Muscle of arm (tissue), 12 donors: ENCODE measurements around the gene SFMBT2. TPM values are rescaled to one million over a fixed set of nuclear protein-coding genes. Genes with fewer than 3 reads are reported as not detected.

Experiments used
- DNase-seq: peaks from one replicate; pipeline ENCODE4 v3.0.0-alpha.2; 2013
- polyA plus RNA-seq, 12 donors: library from polyadenylated mRNA; unstranded; fragments of 120-200 nt; gene quantifications; one replicate each; pipeline ENCODE4 v1.2.1, GENCODE V29; 2013; ENCODE audit not compliant: insufficient read length in 12 of 12

The SFMBT2 gene
- polyA plus RNA-seq, 12 donors: 5.4 to 11.1 (median 7.9) TPM; not detected in 1

DNA sequence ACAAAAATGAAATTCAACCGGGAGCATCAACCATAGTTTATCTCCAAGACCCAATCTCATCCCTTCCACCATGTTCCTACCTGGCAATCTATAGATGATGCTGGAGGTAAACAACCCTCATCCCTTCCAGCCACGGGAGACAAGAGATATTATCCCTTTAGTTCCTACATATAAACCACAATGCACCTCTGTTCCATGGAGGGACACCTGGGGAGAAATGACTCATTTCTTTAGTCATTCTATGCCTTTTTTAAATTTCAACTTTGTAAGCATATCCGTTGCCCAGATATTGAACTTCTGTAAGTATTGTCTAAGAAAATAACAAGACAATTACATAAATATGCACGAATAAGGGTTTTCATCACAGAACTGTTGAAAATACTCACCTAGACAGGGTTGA is 15.5 kb upstream of the SFMBT2 start:
- no peak for DNase-seq

DNA sequence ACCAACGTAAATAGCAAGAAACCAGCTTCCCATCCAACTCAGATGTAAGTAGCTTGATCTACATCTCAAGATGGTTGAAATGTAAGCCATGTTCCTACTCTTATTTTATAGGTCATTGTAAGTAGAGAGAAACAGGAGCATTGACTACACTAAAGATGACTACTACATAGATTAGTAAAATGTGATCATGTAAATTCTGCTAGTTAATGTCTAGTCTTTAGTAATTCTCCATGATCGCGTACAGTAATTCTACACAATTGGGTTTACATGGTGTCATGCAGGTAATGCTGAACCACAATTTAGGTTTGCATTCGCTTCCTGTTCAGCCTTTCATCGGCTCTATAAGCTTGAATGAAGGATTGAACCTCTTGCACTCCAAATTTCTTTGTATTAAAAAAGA is 14.9 kb upstream of the SFMBT2 start:
- no peak for DNase-seq

DNA sequence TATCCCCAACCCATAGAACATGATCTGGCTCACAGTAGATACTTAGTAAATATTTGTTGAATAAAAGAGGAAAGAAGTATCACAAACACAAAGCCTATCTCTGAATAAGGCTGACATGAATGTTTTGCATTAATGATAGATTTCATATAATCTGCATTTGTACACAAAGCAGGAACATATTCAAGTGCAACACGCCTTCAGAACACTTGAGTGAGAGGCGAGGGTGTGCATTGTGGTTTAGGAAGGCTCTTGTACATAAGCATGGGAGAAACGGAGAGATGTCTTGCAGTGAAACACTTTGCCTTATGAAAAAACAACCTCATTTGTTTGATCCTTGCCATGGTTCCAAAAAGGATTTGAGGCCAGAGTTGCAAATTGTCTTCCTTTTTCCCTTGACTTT is 14.1 kb upstream of the SFMBT2 start:
- DNase-seq: no peak

DNA sequence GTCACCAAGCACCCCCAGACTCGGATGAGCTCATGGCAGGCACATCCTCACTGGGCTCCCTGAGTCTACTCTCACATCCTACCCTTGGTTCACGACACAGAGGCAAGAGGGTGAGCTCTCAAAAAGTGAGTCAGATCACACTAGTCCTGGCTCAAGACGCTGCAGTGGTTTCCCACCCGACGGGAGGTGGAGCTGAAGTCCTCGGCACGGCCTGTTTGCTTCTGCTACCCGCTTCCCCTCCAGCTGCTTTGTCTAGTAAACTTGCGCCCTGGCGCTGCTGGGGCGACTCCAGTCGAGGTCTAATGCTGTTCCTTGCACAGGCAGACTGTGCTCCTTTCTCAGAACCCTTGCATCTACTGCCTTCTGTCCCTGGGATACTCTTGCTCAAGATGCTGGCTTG is 13.5 kb upstream of the SFMBT2 start:
- no peak for DNase-seq

DNA sequence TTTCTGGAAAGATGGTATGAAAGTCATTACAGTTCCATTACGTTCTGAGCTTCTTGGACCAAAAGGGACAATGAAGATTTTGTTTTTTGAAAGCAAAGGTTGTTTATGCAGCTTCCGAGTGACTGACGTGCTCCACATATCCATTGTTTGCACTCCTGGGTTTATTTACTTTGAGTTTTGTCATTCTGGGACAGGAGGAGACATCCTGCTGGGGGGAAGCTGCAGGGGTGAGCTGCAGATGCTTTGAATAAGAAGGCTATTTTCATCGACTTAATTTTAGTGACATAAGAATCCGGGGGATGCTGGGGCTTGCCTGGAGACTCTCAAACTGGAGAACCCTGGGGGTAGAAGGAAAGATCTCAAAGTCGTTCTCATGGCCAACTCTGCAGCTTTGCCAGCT is 12.7 kb upstream of the SFMBT2 start:
- DNase-seq: no peak

DNA sequence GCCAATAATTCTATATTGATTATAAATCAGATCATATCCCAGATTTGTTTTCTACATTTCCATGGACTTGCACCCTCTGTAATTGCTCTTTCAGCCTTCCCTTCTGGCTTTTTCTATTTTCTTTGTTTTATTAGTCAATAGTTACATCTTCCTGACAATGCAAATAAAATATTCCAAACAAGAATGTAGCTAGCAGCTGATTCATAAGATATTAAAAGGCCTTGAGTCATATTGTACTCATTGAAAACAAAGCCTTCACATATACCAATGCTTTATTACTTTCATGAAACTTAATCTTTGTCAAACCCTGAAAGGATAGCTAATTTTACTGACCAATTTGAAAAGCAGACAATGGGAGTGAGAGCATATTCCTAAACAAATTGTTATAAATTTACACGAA is 10.7 kb upstream of the SFMBT2 start:
- DNase-seq: no peak

DNA sequence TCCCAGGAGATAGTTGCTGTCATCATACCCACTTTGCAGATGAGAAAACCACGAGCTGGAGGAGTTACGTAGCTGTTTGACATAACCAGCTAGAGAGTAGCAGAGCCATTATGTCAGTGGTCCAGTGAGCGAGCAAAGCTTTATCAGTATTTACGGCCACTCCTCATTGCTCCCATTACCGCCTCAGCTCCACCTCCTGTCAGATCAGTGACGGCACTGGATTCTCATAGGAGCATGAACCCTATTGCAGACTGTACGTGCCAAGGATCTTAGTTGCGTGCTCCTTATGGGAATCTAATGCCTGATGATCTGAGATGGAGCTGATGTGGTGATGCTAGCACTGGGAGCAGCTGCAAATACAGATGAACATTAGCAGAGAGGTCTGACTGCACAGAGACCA is 9.2 kb upstream of the SFMBT2 start:
- no peak for DNase-seq

DNA sequence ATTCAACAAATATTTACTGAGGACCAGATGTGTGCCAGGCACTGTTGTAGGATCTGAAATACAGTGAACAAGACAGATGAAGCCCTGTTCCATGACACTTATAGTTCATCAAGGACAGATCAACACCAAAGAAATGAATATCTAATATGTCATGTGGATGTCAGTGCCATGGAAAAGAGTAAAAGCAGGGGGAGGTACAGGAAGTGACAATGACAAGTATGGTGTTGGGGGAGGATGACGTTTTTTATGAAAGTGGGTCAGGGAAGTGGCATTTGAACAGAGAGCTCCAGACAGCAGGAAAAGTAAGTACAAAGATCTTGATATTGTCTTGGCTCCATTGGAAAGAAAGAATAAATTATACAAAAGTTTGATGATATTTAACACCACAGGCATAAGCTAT is 7.0 kb upstream of the SFMBT2 start:
- no peak for DNase-seq

DNA sequence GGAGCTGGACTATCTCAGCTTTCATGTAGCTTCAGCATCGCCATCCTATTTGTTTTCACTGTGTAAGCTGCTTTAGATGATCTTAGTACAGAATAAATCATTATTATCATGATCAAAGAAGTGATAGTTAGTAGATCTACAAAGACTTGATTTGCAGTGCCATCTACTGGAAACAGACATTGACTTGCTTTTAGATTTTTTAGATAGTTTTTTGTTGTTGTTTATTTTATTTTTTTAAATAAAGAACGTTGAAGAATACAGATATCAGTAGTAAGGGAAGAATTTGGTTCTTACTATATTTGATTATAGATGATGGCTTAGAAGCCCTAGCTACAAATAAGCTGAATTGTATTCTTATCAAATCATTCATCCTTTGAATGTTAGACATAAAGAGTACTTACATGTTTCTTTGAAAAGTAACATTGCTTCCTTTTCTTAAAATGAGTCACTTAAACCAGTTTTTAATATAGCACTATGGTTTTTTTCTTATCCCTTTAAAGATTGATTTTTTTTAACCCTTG is 6.3 kb upstream of the SFMBT2 start:
- DNase-seq: peak; percentile 35

DNA sequence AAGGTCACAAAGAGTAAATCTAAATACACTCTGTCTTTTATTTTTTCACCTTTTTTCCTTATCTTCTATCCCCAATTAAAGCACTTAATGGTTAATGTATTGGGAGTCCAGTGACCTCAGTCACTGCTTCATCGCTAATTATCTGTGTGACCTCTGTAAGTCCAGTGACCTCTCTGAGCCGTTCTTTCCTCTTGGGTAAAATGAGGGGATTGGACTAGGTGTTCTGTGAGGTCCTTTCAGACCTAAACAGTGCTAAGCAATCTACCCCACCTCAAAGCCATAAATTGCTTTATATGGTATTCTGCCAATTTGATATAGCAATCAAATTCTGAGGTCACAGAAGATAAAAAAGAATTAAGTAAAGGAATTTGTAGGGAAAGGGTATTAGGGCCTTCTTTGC is 3.9 kb upstream of the SFMBT2 start:
- no peak for DNase-seq

DNA sequence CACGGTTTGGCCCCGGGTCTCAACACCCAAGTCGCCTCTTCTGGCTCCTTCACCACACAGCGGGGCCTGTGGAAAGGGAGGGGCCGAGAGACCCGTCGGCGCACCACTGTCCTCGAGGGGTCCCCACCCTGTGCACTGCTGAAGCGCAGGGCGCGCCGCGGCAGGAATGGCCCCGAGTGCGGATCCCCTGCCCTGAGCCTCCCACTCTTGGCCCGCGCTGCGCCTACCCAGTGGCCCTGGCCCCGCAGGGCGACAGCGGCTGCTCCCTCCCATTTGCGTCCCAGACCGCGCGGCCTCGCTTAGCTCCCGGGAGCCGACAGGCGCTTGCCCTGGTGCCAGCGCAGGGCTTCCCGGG is 2.1 kb upstream of the SFMBT2 start:
- no peak for DNase-seq

DNA sequence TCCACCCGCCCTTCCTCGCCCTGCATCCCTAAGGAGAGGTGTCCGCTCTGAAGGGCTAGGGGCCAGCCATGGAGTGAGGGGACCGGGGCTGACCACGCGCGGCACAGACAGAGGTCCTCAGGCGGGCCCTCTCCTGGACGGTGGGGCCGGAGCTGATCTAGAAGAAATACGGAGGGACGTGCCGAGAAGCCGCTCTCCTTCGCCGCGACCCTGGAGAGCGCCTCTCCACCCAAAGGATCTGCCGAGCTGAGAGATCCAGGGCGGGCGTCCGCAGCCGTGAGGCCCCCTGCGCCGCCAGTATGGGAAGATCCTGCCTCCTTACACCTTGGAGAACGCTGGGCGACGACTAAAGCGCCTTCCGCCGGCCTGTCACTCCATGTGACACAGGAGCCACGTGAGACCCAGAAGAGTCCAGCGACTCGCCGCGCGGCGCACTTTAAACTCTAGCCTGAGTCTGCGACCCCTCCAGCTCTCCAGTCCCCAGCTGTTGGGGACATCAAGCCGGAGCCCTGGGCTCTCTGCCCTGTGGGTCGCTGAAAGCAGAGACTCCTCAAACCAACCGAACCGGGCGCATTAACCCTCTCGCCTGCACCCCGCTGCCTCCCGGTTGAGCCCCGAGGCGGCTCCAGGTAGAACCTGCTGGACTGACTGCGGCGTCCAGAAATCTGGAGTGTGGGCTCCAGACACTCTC is 1.5 kb upstream of the SFMBT2 start:
- peak; percentile 46 for DNase-seq

DNA sequence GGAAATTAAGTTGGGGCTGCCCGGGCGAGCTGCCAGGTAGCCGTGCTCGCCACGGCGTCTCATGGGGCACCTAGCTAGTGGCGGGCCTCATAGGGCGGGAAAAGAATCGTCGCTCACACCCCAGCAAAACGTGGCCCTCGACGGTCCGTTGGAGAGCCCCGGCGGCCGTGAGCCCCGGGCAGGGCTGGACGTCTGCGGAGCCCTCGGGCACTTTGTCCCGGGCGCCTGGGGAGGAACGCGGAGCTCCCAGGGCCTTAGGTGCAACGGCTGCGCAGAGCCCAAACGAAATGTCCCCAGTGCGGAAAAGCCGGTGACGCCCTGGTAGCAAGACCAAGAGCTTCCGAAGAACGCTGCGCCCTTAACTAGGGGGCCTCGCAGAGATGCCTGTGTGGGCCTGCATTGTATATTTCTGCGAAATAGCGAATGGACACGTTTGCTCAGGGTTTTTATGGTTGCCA is 866 bp upstream of the SFMBT2 start:
- no peak for DNase-seq

DNA sequence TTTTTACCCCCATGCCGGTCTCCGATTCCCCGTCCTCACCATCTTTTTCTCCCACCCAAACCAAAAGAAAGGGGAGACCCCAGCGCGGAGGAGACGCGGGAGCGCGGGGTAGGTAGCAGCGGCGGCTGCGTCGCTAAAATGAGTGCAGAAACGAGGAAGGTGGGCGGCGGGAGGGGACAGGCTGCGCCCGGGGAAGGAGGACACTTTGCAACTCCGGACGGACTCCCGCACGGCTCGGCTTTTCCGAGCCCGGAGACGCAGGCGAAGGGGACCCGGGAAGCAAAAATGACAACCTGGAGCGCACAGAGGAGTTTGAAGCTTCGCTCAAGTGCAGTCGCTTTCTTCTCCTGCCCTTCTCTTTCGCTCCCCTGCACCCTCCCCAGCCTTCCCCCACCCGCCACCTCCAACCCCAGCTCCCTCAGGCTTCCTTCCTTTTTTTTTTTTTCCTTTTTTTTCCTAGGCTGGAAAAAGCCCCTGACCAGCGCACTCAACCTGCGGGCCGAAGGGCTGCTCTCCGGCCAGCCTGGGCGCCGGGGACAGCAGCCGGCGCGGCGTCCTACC is 453 bp downstream of the SFMBT2 start:
- peak; percentile 28 for DNase-seq

DNA sequence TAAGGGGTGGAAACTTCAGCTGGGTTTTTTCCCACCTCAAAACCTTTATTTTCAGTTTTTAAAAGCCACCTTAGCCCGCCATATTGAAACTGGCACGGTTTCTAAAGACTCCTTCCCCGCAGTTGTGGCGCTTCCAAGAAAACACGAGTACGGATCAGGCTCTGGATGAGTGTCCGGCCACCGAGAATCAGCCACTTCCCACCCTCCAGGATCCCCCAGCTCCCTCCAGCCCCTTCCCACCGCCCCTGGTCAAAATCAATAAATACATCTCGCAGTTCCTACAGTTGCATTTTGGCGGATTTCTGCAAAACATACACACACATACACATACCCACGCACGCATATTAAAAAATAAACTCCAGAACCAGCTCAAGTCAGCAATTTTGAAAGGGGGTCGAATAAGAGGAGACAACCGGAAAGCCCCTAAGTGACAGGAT is 1.1 kb downstream of the SFMBT2 start:
- peak; percentile 34 for DNase-seq

DNA sequence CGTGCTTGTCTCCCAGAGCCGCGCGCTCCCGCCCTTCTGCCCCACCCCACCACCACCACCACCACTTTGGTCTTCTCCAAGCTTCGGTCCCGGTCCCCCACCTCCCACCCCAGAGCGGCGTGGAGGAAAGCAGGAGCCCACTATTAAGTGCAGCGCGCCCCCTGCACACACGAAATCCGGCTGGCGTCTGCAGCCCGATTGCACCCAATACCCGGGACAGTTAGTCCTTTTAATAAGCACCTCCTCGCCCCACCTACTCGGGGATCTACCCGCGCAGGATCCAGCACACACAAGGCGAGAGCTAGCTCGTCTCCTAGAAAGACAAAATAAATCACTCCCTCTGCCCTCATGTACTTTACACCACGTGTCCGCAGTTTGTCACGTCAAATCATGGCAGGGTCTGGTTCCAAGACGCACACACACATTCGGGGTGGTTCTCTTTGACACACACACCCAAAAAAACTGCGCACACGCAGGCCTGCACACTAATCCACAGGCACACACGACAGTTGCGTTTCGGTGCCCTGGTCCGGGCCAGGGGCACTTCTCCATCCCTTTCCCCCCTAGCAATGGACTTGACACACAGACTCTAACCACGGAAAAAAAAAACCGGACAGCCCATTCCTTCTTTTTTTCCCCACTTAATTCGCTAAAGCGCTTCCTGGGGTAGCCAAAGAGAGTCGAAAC is 1.6 kb downstream of the SFMBT2 start:
- peak; percentile 46 for DNase-seq

DNA sequence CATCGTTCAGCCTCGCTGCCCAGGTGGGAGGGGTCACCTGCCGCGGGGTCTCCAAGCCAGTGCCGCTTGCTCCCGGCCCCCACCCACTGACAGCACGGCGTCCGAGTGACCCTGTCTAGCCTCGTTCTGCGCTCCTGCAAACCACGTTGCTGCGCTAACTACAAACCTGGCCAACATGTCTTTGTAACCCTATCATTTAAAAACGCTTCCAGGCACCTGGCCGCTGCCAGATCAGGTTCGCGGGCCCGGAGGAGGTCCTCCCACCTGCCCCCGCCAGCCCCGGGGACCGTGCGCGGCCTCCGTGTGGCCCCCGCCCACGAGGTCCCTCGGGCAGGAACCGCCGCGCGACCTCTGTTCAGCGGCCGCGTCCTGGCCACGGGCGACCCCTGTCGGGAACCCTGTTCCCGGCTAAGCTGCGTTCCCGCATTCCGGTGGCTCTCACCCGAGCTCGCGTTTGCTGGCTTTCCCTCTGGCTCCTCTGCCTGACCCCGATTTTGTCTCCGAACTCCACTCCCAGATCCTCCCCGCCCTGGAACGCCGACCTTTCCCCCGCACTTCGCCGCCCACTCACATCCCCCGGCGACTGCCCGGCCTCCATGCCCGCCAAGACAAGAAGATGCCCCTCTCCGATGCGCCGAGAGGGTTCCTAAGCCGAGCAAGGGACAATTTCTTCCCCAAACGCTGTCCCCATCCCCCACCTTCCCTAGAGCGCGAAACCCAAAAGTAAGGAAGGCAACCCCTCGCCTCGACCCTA is 2.4 kb downstream of the SFMBT2 start:
- DNase-seq: peak; percentile 82

DNA sequence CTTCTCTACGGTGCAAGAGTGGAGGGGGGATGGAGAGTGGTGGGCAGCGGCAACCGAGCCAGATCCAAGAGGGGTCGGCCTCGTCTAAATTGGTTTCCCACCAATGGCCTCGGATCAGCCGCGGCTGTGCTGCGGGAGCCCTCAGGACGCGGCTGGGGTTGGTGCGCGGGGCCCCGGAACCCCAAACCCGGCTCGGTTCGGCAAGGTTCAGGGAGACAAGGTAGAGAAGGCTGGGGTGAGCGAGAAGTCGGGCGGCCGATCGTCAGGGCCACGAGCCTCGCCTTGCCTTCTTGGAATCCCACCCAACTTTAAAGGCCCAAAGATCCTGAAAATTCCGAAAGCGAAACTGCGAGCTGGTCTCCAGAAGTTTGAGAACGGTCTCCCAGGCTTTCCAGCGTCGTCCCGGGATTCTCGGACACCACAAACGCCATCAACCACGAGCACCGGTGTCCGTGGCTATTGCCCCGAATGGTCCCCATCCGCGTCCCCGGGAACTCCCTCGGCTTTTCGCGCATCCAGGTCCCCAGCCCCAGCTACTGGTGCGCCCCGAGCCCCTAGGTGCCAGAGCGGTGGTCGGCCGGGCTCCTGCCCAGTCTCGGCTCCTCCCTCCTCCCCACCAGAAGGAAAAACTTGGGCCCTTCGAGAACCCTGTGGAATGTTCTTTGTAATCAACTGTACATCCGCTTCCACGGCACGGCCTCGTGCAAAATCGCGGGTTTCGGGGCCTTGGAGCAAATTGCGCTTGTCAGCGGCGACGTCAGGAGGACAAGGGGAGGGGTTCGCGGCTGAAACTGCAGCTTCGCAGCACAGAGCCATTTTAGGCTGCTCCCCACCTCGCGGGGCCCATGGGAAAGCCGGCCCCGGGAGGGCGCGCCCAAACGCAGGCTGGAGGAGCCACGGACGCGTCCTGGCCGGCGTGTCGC is 3.2 kb downstream of the SFMBT2 start:
- DNase-seq: peak; percentile 73

DNA sequence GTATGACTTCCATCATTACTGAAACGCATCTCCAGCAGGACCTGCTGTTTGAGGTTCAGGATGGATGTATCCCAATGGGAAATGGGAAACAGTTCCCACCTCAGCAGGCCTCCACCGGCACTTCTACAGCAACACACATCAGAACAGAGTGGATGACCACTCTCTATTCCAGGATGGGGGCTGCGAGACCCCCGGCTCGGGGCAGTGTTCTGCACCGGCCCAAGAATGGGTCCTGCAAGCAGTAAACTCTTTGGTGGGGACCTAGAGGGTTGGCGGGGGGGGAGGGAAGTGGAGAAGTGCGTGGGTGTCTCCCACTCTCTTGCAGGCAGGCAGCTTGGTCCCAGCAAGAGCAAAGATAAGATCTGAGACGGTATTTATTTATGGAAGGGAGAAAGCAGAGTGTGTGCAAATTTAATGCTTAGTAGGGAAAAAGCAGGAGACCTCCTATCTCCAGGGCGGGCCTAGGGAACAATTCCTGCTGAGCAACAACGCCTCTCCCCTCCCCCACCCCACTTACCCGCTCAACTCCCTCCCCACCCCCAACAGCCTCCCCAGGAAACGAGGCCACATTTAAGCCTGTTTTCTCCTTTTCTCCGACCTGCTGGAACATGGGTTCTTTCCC is 4.0 kb downstream of the SFMBT2 start:
- peak; percentile 37 for DNase-seq

DNA sequence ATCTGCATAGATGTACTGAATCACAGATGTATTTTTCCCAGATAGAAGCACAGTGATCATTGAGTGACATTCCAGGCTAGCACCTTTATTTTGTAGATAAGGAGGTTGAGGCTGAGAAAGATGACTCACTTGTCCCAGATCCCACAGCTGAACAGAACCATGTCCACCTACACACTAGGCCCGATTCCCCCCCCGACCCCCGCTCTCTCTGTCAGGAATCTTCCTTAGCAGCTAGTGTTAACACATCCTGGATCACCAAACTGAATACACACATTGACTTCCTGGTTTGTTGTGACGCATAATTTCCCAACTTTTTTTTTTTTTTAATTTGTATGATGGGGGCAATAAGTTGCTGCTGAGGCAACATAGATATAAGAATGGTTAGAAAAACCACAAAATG is 5.2 kb downstream of the SFMBT2 start:
- DNase-seq: no peak

DNA sequence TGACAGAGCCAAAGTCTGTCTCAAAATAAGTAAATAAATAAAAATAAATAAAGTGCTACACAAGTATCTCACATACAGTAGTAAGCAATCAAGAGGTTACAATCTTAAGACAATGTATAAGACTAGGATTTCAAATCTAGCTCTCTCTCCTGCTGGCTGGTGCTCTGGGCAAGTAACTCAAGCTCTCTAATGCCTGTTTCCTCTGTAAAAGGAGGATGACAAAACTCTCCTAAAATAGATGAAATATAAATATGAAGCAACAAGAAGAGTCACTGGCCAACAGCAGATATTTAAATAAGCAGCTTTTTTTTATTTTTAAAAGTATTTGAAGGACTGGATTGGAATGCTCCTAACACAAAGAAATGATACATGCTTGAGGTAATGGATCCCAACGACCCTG is 7.2 kb downstream of the SFMBT2 start:
- DNase-seq: no peak
